ENCODE measurements around the gene PCED1B.

DNA sequence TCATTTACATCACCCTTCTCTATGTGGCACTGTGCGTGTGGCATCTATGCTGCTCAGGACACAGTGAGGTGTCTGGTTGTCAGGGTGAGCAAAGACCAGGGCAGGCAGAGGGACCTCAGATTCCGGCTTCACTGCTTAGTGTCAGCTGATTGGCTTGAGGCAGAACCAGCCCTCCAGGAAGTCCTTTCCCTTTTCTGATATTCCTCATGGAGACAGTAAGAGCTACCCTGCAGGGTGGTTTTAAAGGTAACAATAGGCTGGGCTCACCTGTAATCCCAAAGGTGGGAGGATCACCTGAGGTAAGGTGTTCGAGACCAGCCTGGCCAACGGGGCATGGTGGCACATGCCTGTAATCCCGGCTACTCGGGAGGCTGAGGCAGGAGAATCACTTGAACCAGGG lies 129.6 kb downstream of the PCED1B start:
- TF ChIP-seq, protein P1, sequence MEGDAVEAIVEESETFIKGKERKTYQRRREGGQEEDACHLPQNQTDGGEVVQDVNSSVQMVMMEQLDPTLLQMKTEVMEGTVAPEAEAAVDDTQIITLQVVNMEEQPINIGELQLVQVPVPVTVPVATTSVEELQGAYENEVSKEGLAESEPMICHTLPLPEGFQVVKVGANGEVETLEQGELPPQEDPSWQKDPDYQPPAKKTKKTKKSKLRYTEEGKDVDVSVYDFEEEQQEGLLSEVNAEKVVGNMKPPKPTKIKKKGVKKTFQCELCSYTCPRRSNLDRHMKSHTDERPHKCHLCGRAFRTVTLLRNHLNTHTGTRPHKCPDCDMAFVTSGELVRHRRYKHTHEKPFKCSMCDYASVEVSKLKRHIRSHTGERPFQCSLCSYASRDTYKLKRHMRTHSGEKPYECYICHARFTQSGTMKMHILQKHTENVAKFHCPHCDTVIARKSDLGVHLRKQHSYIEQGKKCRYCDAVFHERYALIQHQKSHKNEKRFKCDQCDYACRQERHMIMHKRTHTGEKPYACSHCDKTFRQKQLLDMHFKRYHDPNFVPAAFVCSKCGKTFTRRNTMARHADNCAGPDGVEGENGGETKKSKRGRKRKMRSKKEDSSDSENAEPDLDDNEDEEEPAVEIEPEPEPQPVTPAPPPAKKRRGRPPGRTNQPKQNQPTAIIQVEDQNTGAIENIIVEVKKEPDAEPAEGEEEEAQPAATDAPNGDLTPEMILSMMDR (IDR thresholded peaks at IDR 0.05) = no peak
- no peak for TF ChIP-seq POLR2AphosphoS5 (IDR thresholded peaks at IDR 0.05)
